ENCODE data around the gene IGLL5.

IGLL5 gene

GRCh38 chr22:22927196-22927887 lies 39.7 kb downstream of the IGLL5 start:
- DNase-seq (ENCODE audit: low read depth) = no peak

GRCh38 chr22:22927888-22928665 lies 40.5 kb downstream of the IGLL5 start:
- DNase-seq (ENCODE audit: low read depth) = no peak

GRCh38 chr22:22928666-22929380 lies 41.2 kb downstream of the IGLL5 start:
- no peak for DNase-seq (ENCODE audit: low read depth)

- no peak for DNase-seq (ENCODE audit: low read depth)
These were observed 42.0 kb downstream of the IGLL5 start for GRCh38 chr22:22929381-22930221.

GRCh38 chr22:22930222-22930497 lies 42.5 kb downstream of the IGLL5 start:
- DNase-seq (ENCODE audit: low read depth) = no peak

- DNase-seq (ENCODE audit: low read depth) = no peak
These were observed 43.2 kb downstream of the IGLL5 start for GRCh38 chr22:22930571-22931556.

- no peak for DNase-seq (ENCODE audit: low read depth)
These were observed 44.1 kb downstream of the IGLL5 start for GRCh38 chr22:22931557-22932270.

- no peak for DNase-seq (ENCODE audit: low read depth)
These were observed 44.9 kb downstream of the IGLL5 start for GRCh38 chr22:22932512-22932941.

- DNase-seq (ENCODE audit: low read depth) = no peak
These were observed 45.6 kb downstream of the IGLL5 start for GRCh38 chr22:22933100-22933806.

GRCh38 chr22:22933807-22934542 lies 46.4 kb downstream of the IGLL5 start:
- no peak for DNase-seq (ENCODE audit: low read depth)

- DNase-seq (ENCODE audit: low read depth) = no peak
These were observed 47.0 kb downstream of the IGLL5 start for GRCh38 chr22:22934543-22935055.

GRCh38 chr22:22935056-22935545 lies 47.5 kb downstream of the IGLL5 start:
- DNase-seq (ENCODE audit: low read depth) = no peak

GRCh38 chr22:22935546-22936157 lies 48.0 kb downstream of the IGLL5 start:
- DNase-seq (ENCODE audit: low read depth) = no peak

GRCh38 chr22:22936180-22936914 lies 48.7 kb downstream of the IGLL5 start:
- no peak for DNase-seq (ENCODE audit: low read depth)

GRCh38 chr22:22936915-22937656 lies 49.5 kb downstream of the IGLL5 start:
- no peak for DNase-seq (ENCODE audit: low read depth)

GRCh38 chr22:22937894-22938480 lies 50.4 kb downstream of the IGLL5 start:
- no peak for DNase-seq (ENCODE audit: low read depth)

Measured in T follicular helper cell (primary cell).